Left renal cortex interstitium (tissue), 4 donors: ENCODE measurements around the gene TTC23. TPM values are rescaled to one million over a fixed set of nuclear protein-coding genes. Genes with fewer than 3 reads are reported as not detected.
"Not testable (repeated sequence)": the region's sequence is repeated elsewhere in the genome, so short reads cannot be mapped to it uniquely, and the experiment has no call there.

Experiments
- DNase-seq, 4 donors: peaks; one replicate each; pipeline ENCODE4 v3.0.0-alpha.2; 2013; ENCODE audit warnings: low read depth in 4 of 4, low spot score in 2 of 4, missing footprints in 1 of 4
- polyA plus RNA-seq, 4 donors: library from polyadenylated mRNA; unstranded; fragments of 120-200 nt; gene quantifications; one replicate each; pipeline ENCODE4 v1.2.1, GENCODE V29; 2013; ENCODE audit not compliant: insufficient read length in 4 of 4

The TTC23 gene
- polyA plus RNA-seq, 4 donors = 24.9 to 33.3 (median 31.2) TPM

- no peak for DNase-seq
Observed at GRCh38 chr15:99201408-99202175, 47.8 kb downstream of the TTC23 start.

- no peak for DNase-seq
Observed at GRCh38 chr15:99197856-99198255, 51.5 kb downstream of the TTC23 start.

DNA sequence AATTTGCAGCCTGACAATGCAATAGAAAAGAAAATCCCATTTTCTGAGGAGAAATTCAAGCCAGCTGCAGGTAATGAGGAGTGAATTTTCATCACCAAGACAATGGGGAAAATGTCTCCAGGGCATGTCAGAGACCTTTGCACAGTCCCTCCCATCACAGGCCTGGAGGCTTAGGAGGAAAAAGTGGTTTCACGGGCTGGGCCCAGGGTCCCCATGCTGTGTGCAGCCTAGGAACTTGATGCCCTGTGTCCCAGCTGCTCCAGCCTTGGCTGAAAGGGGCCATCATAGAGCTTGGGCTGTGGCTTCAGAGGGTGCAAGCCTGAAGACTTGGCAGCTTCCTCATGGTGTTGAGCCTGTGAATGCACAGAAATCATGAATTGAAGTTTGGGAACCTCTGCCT, 57.2 kb downstream of the TTC23 start:
- DNase-seq = not testable (repeated sequence)

GRCh38 chr15:99187936-99188335, 61.4 kb downstream of the TTC23 start:
- no peak for DNase-seq

DNA sequence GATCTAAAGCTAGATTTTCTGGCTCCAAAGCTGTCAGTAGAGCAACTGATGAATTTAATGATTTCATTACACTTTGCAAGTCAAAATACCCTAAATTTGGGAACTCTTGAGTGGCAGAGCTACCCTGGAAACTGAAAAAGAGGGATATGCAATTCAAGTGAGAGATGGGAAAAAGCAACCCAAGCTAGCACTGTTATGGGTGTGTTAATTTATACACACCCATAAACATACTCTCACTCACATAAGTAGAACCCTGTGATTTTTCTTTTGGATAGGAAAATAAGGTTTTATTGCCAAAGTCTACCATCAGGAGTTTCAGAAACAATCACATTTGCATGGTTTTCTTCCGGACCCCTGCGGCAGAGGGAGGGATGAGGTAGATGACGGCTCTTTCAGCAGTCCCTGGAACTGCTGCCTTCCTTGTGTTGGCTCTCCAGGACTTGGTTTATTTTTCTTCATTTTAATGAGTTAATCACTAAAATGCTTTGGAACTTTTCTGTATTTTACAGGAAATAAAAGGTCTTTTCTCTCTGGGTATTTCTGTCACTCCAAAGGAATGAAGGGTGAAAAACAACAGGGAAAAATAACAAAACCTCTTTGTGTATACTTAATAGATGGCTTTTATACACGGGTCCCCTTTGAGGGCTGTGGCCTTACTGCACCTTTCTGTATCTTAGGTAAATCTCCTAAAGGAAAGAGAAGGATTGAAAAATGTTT, 63.8 kb downstream of the TTC23 start:
- no peak for DNase-seq

DNA sequence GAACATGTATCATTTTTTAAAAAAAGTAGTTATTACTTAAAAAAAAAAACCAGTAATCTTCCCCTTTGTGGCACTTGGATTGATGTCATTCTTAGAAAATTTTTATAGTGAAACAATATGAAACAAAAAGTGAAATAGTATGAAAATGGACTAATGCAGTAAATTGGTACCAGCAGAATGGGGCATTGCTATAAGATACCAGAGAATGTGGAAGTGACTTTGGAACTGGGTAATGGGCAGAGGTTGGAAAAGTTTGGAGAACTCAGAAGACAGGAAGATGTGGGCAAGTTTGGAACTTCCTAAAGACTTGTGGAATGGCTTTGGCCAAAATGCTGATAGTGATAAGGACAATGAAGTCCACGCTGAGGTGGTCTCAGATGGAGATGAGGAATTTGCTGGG, 66.6 kb downstream of the TTC23 start:
- DNase-seq = no peak

DNA sequence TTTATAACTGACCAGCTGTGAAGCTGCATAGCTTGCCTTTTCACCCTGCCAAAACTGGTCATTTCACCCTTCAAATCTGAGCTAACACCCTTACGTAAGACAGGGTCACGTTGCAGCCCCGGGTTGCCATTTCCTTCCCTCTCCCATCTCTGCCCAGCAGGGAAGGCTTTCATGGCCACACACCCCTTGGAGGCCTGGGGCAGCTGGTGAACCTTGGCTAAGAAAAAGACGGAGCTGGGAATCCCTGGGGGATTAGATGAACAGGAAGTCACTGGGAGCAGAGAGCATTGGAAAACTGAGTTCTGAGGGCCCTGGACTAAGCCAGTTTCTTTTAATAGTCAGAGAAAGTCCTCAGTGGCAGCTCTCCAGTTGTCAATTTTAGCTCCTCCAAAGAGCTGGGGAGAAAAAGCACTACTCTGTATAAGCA, 67.8 kb downstream of the TTC23 start:
- no peak for DNase-seq

GRCh38 chr15:99180964-99181306, 68.4 kb downstream of the TTC23 start:
- no peak for DNase-seq

DNA sequence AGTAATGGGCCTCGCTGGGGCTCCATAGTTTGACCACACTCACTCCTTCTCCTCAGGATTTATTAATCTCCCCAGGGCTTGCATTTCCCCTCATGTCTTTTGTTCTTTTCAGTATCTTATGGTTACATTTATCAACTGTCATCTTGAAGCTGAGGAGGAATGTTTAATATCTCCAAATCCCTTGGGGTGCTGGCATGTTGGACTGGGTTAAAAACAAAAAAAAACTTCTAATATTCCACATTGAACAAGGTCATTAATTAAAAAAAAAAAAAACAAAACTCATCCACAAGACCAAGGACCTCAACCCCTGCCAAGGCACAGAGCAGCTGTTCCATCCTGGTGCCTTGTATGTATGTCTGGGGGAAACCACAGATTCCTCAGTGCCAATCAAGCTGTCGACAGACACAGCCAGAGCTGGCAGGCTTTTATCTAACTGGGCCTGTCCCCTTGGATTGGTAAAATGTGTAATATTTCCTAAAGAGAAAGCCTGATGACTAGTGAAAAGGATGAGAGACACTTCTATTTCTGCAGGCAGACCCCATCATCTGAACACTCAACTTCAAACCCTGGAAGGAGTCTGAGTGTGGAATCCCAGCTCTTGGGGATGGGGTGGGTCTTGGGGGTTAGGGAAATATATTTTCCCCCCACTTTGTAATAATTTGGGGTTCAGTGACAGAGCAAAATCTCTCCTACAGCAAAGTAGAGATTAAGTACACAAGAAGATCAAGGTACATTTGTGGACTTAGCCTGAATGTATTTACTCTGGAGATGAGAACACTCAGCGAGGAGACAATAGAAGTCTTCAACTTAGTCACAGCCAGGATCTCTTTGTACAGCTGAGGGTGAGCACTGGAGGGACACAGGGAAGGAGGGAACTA, 69.1 kb downstream of the TTC23 start:
- no peak for DNase-seq

DNA sequence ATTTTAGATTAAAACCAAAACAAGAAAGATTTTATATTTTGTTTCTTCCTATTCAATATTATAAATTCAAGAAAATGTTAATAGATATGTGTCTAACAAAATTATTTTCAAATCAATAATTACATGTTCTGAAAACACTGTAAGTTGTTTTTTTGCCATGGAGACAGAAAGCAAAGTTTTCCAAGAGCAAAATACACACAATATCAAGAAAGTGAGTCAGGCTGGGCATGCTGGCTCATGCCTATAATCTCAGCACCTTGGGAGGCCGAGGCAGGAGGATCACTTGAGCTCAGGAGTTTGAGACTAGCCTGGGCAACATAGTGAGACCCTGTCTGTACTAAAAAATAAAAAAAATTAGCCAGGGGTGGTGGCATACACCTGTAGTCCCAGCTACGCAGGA, 71.7 kb downstream of the TTC23 start:
- no peak for DNase-seq

DNA sequence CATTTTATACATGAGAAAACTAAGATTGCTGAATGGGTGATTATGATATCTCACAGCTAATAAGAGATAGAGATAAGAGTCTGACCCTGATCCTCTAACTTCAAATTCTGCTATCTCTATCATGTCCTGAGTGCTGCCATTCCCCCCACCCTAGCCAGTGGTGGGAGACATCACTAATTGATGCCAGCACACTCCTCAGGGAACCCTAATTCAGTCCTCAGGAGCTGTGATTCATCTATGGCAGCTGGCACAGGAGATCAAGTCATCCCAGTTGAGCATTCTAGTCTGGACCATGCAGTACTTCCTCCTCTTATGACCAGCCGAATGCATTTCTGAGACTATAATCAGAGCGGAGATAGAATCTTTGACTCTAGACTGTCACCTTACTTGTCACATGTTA, 72.6 kb downstream of the TTC23 start:
- DNase-seq = no peak

DNA sequence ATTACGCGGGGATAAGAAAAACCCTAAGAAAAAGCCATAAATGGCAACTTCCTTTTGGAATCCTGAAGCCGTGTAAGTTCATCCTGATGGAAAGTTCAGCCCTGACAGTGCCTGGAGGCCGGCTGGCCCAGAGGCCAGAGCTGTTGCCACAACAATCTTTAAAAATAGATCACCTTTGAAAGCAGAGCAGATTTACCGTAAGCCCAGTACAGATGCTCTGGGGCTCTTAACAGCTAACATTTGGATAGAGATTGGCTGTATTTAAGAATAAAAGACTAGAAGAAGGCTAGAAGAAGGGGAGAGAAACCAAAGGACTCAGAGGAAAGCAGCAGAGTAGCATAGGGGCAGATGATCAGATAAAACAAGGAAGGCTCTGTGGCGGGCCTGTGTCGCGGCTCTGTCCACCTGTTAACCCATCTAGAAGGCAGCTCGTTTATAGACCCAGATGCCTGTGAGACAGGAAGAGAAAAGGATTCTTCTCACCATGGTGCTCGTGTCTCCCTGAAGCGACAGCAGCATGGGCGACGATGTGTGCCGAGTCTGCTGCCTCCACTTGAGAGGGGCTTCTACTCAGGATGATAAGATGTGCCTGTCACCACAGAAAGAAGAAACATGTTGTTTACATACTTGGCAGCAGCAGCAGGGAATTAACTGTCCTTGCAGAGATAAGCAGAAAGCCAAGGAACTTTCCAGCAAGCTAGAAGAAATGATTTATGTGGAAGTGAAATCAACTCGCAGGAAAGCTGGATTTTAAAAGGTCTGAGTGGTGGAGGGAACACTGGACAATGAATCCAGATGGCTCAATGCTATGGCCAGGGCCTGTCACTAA, 74.6 kb downstream of the TTC23 start:
- no peak for DNase-seq

GRCh38 chr15:99172989-99173388, 76.4 kb downstream of the TTC23 start:
- no peak for DNase-seq

DNA sequence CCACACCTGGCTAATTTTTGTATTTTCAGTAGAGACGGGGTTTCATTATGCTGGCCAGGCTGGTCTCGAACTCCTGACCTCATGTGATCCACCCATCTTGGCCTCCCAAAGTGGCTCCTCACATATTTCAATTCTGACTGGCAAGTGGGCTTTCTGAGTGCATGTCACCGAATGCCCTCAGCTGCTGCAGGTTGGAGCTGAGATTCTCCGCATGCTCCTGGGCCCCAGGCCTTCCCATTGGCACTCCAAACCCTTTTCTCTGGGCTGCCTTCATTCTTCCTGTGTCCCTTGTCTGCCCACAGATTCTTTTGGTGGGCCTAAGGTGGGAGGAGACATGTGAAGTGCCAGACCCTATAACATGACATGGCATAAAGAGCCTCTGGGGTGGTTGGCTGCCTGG, 77.2 kb downstream of the TTC23 start:
- DNase-seq = no peak

DNA sequence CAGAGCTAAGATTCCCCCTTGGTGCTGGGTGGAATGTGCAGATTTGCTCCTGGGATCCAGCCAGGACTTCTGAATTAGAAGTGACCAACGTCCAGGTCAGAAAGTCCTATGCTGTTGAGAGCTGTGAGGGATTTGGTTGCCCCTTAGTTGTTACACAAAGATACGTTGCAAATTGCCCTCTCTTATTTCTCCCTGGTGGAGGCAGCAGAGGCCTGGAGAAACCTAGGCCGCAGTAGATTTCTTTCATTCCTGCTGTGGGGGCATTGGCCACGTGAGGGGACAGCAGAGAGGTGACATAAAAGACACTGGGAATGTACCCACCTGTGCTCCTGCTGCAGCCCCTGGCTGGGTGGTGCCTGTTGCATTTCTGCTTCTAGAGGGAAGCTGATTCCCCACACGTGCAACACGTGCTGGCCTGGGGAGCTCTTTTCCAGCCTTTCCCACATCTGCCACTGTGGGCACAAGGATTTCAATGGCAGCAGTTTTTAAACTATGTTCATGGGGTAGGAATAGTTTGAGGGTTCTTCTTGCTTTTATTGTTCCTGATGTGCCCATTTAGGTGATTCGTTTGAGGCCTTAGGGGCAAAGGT, 78.8 kb downstream of the TTC23 start:
- no peak for DNase-seq

GRCh38 chr15:99169769-99170311, 79.5 kb downstream of the TTC23 start:
- DNase-seq = no peak

GRCh38 chr15:99168601-99169580, 80.5 kb downstream of the TTC23 start:
- DNase-seq = no peak

DNA sequence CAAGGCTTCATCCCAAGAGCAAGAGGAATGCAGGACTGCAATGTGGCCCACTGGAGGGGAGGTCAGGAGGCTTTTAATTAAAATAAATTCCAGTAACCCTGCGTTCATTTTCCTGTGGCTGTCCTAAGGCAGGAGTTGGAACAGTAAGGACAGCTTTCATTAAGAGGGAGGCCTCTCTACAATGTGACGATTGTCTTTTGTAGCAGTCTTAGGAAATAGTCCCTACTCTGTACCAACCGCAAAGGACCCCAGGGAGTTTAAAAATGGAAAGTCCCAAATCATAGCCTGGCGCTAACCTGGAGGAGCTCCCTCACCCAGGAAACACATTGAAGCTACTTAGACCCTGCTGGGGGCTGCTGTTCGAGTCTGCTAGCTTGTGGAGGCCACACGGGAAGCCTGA, 81.7 kb downstream of the TTC23 start:
- DNase-seq = no peak

DNA sequence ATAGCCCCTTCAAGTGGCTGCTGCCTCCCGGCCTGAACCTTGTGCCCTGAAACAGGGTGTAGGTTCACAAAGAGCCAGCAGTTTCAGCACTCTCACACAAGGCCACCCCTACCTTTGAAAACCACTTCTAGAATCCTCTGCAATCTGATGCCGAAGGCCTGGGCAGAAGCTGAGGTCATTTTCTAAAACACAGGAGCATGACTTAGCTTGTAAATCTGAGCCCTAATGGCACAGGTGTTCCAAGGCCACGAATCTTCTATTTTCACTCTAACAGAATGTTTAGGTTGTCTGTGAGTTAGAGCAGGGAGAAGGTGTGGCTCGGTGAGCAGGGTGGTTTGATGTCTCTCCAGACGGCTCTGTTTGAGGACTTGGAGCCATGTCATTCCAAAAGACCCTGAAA, 82.2 kb downstream of the TTC23 start:
- DNase-seq = no peak
